Measurements from ENCODE around the gene COA1.
"Not testable (repeated sequence)": the region's sequence is repeated elsewhere in the genome, so short reads cannot be mapped to it uniquely, and the experiment has no call there.

Gene COA1

DNA sequence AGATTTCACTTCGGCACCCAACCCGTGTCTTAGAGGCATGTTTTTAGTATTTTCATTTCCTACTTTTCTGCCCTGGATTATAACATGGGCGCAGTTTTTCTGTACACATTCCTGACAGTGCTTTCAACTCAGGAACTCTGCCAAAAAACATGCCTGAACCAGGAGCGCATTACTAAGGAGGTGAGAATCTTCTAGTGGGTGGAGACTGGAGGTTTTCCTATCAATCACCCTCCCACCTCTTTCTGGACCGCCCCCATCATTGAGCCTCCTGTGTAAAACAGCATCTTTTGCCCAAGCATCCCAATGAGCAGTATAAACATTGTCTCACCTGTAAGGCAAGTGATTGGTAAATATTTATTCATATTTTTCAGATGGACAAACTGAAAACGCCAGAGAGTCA is 93.2 kb downstream of the COA1 start:
- peaks cover 38 to 49% of the 10 kb centered on the region in 2 donors for H3K36me3 ChIP-seq (ENCODE audit: control insufficient read depth in 1 of 2, insufficient read depth in 2 of 2, low read length in 2 of 2)
- H3K4me3 ChIP-seq (ENCODE audit: low read depth in 1 of 2, low read length in 2 of 2): no peak overlapping the region
- H3K9ac ChIP-seq (ENCODE audit: low read depth in 1 of 2, low read length in 2 of 2): no peak overlapping the region
- peaks cover 17 to 18% of the 10 kb centered on the region in 2 donors for H3K4me1 ChIP-seq (ENCODE audit: control insufficient read depth in 1 of 2, insufficient read depth in 2 of 2, low read length in 2 of 2)
- H3K27ac ChIP-seq (ENCODE audit: low read depth, low read length): no peak overlapping the region
- H3K27me3 ChIP-seq (ENCODE audit: control insufficient read depth in 1 of 2, insufficient read depth in 2 of 2, low read length in 2 of 2): no peaks in the 10 kb centered on the region
- no peaks in the 10 kb centered on the region for H3K9me3 ChIP-seq (ENCODE audit: control insufficient read depth in 1 of 2, low read length in 2 of 2)

DNA sequence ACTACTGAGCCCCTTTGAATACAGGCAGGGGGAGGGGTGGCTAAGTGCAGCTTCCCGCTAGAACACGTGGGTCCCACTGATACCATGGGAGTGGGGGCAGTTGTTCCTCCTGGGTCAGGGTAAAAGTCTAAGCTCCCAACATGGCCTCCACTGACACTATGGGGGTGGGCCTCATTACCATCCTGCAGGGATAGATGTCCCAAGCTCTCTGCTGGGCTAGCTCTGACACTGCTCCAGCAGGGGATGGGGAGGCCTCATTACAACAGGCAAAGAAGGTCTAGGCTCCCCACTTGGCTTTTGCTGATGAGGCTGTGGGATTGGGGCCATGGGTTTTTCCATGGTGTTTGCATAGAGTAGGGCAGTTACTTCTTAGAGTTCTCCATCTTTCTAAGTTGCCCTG is 94.9 kb downstream of the COA1 start:
- Histone ChIP-seq H3K9me3 (ENCODE audit: control insufficient read depth in 1 of 2, low read length in 2 of 2) (no peaks in the 10 kb centered on the region), H3K36me3 (ENCODE audit: control insufficient read depth in 1 of 2, insufficient read depth in 2 of 2, low read length in 2 of 2) (peaks cover 29 to 49% of the 10 kb centered on the region in 2 donors), H3K27ac (ENCODE audit: low read depth, low read length) (no peak overlapping the region), H3K4me1 (ENCODE audit: control insufficient read depth in 1 of 2, insufficient read depth in 2 of 2, low read length in 2 of 2) (peaks cover 2 to 3% of the 10 kb centered on the region in 2 donors), H3K4me3 (ENCODE audit: low read depth in 1 of 2, low read length in 2 of 2) (no peak overlapping the region), H3K9ac (ENCODE audit: low read depth in 1 of 2, low read length in 2 of 2) (no peak overlapping the region), H3K27me3 (ENCODE audit: control insufficient read depth in 1 of 2, insufficient read depth in 2 of 2, low read length in 2 of 2) (no peaks in the 10 kb centered on the region)

DNA sequence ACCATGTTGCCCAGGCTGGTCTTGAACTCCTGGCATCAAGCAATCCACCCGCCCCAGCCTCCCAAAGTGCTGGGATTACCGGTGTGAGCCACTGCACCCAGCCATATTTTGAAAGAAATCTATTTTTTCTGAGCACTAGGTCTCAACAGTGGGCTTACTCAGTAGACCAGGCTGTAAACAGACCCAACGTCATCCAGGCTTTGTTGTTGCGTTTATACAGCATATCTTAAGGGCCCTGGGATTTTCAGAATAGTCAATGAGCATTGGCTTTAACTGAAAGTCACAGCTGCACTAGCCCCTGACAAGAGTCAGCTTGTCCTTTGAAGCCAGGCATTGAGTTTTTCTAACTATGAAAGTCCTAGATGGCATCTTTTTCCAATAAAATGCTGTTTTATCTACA is 96.6 kb downstream of the COA1 start:
- no peaks in the 10 kb centered on the region for H3K9me3 ChIP-seq (ENCODE audit: control insufficient read depth in 1 of 2, low read length in 2 of 2)
- H3K4me1 ChIP-seq (ENCODE audit: control insufficient read depth in 1 of 2, insufficient read depth in 2 of 2, low read length in 2 of 2): no peaks in the 10 kb centered on the region
- peaks cover 29 to 49% of the 10 kb centered on the region in 2 donors for H3K36me3 ChIP-seq (ENCODE audit: control insufficient read depth in 1 of 2, insufficient read depth in 2 of 2, low read length in 2 of 2)
- H3K4me3 ChIP-seq (ENCODE audit: low read depth in 1 of 2, low read length in 2 of 2): no peak overlapping the region
- H3K27ac ChIP-seq (ENCODE audit: low read depth, low read length): no peak overlapping the region
- no peak overlapping the region for H3K9ac ChIP-seq (ENCODE audit: low read depth in 1 of 2, low read length in 2 of 2)
- no peaks in the 10 kb centered on the region for H3K27me3 ChIP-seq (ENCODE audit: control insufficient read depth in 1 of 2, insufficient read depth in 2 of 2, low read length in 2 of 2)

DNA sequence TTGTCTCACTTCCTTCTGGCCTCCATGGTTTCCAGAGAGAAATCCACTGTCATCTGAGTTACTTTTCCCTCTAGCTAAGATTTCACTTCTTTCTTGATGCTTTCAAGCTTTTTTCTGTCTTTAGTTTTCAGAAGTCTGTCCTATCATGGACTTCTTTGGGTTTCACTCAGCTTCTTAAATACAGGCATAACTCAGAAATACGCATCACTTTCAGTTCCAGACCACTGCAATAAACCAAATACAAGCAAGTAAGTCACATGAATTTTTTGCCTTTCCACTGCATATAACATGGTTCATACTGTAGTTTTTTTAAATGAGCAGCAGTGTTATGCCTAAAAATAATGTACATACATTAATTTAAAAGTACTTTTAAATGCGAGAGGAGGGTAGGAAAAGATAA is 97.8 kb downstream of the COA1 start:
- peaks cover 30 to 44% of the 10 kb centered on the region in 2 donors for H3K36me3 ChIP-seq (ENCODE audit: control insufficient read depth in 1 of 2, insufficient read depth in 2 of 2, low read length in 2 of 2)
- H3K4me3 ChIP-seq (ENCODE audit: low read depth in 1 of 2, low read length in 2 of 2): no peak overlapping the region
- H3K27ac ChIP-seq (ENCODE audit: low read depth, low read length): no peak overlapping the region
- H3K27me3 ChIP-seq (ENCODE audit: control insufficient read depth in 1 of 2, insufficient read depth in 2 of 2, low read length in 2 of 2): no peaks in the 10 kb centered on the region
- H3K9me3 ChIP-seq (ENCODE audit: control insufficient read depth in 1 of 2, low read length in 2 of 2): no peaks in the 10 kb centered on the region
- no peaks in the 10 kb centered on the region for H3K4me1 ChIP-seq (ENCODE audit: control insufficient read depth in 1 of 2, insufficient read depth in 2 of 2, low read length in 2 of 2)
- H3K9ac ChIP-seq (ENCODE audit: low read depth in 1 of 2, low read length in 2 of 2): no peak overlapping the region

DNA sequence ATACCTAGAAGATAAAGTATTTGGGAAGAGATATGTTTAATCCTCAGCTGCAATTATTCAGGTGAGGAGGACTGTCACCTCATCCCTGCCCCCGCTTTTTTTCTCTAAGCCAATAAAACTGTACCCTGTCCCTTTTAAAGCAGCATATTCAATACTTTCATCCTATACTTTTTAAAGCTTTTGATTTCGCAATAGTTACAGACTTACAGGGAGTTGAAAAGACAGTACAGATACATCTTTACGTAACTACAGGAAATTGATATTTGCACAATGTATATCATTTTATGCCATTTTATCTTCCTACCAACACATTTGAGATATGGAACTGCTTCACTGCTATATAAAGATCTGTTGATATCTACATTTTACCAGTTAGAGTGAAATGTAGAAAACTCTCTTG is 98.8 kb downstream of the COA1 start:
- no peak overlapping the region for H3K27ac ChIP-seq (ENCODE audit: low read depth, low read length)
- H3K9me3 ChIP-seq (ENCODE audit: control insufficient read depth in 1 of 2, low read length in 2 of 2): no peaks in the 10 kb centered on the region
- H3K27me3 ChIP-seq (ENCODE audit: control insufficient read depth in 1 of 2, insufficient read depth in 2 of 2, low read length in 2 of 2): no peaks in the 10 kb centered on the region
- H3K4me1 ChIP-seq (ENCODE audit: control insufficient read depth in 1 of 2, insufficient read depth in 2 of 2, low read length in 2 of 2): no peaks in the 10 kb centered on the region
- H3K4me3 ChIP-seq (ENCODE audit: low read depth in 1 of 2, low read length in 2 of 2): no peak overlapping the region
- H3K9ac ChIP-seq (ENCODE audit: low read depth in 1 of 2, low read length in 2 of 2): no peak overlapping the region
- peaks cover 29 to 44% of the 10 kb centered on the region in 2 donors for H3K36me3 ChIP-seq (ENCODE audit: control insufficient read depth in 1 of 2, insufficient read depth in 2 of 2, low read length in 2 of 2)

DNA sequence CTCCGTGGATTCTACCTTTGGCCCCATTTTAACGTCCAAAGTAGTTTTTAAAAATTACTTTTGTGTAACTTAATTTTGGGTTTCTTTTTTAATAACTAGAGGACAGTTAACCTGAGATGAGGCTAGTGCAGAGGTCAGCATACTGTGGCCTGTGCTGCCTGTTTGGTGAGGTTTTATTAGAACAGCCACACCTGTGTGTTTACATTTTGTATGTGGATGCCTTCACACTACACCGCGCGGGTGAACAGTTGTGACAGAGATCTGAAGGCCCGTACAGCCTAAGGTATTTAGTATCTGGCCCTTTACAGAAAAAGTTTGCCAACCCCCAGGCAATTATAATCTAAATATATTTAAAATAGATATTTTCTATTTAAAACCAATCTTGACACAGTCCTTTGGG is 99.5 kb downstream of the COA1 start:
- Histone ChIP-seq H3K4me1 (ENCODE audit: control insufficient read depth in 1 of 2, insufficient read depth in 2 of 2, low read length in 2 of 2) (no peaks in the 10 kb centered on the region), H3K27me3 (ENCODE audit: control insufficient read depth in 1 of 2, insufficient read depth in 2 of 2, low read length in 2 of 2) (no peaks in the 10 kb centered on the region), H3K9ac (ENCODE audit: low read depth in 1 of 2, low read length in 2 of 2) (no peak overlapping the region), H3K4me3 (ENCODE audit: low read depth in 1 of 2, low read length in 2 of 2) (no peak overlapping the region), H3K36me3 (ENCODE audit: control insufficient read depth in 1 of 2, insufficient read depth in 2 of 2, low read length in 2 of 2) (peaks cover 29 to 45% of the 10 kb centered on the region in 2 donors), H3K27ac (ENCODE audit: low read depth, low read length) (no peak overlapping the region), H3K9me3 (ENCODE audit: control insufficient read depth in 1 of 2, low read length in 2 of 2) (no peaks in the 10 kb centered on the region)

DNA sequence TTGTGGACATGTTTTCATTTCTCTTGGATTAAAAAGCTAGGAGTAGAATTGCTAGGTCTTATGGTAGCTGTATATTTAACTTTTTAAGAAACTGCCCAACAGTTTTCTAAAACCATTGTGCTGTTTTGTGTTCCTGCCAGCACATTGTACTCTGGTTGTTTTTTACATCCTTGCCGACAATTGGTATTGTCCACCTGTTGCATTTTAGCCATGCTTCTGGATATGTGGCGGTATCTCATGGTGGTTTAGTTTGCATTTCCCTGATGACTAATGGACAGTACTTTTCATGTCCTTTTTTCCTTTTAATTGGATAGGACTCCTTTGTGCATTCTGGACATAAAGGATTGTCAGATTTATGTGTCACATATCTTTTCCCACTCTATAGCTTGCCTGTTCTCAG is 100.9 kb downstream of the COA1 start:
- Histone ChIP-seq H3K27me3 (ENCODE audit: control insufficient read depth in 1 of 2, insufficient read depth in 2 of 2, low read length in 2 of 2) (no peaks in the 10 kb centered on the region), H3K9me3 (ENCODE audit: control insufficient read depth in 1 of 2, low read length in 2 of 2) (no peaks in the 10 kb centered on the region), H3K9ac (ENCODE audit: low read depth in 1 of 2, low read length in 2 of 2) (no peak overlapping the region), H3K4me1 (ENCODE audit: control insufficient read depth in 1 of 2, insufficient read depth in 2 of 2, low read length in 2 of 2) (no peaks in the 10 kb centered on the region), H3K36me3 (ENCODE audit: control insufficient read depth in 1 of 2, insufficient read depth in 2 of 2, low read length in 2 of 2) (peaks cover 26 to 48% of the 10 kb centered on the region in 2 donors), H3K27ac (ENCODE audit: low read depth, low read length) (no peak overlapping the region), H3K4me3 (ENCODE audit: low read depth in 1 of 2, low read length in 2 of 2) (no peak overlapping the region)

DNA sequence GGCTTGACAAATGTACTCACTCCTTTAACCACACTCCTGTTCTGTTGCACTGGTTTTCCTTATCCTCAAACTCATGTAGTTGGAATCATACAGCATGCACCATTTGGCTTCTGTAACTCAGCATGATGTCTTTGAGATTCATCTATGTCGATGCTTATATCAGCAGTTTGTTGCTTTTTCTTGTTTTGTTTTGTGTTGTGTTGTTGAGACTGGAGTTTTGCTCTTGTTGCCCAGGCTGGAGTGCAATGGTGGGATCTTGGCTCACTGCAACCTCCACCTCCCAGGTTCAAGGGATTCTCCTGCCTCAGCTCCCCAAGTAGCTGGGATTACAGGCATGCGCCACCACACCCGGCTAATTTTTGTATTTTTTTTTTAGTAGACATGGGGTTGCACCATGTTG is 101.5 kb downstream of the COA1 start:
- not testable (repeated sequence) for H3K27ac ChIP-seq (ENCODE audit: low read depth, low read length); H3K4me3 ChIP-seq (ENCODE audit: low read depth in 1 of 2, low read length in 2 of 2); H3K9ac ChIP-seq (ENCODE audit: low read depth in 1 of 2, low read length in 2 of 2); H3K27me3 ChIP-seq (ENCODE audit: control insufficient read depth in 1 of 2, insufficient read depth in 2 of 2, low read length in 2 of 2); H3K4me1 ChIP-seq (ENCODE audit: control insufficient read depth in 1 of 2, insufficient read depth in 2 of 2, low read length in 2 of 2); H3K9me3 ChIP-seq (ENCODE audit: control insufficient read depth in 1 of 2, low read length in 2 of 2)
- peaks cover 21 to 43% of the 10 kb centered on the region in 2 donors for H3K36me3 ChIP-seq (ENCODE audit: control insufficient read depth in 1 of 2, insufficient read depth in 2 of 2, low read length in 2 of 2)

DNA sequence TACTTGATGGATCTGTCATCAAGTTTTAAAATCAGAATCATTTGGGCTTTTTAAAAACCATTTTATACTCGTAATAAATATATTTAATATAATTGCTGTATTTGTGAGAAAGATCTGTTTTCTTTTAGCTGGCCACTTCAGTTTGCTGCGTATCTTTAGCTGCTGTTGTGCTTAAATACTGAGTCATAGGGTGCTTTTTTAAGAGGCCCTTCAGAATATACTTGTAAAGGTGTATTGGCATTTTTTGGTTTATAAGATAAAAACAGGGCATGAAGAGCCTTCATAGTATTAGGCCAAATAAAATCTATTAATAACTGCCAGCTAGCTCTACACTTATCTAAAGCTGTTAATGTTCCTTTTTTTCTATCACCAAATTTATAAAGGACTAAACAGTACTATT is 102.6 kb downstream of the COA1 start:
- Histone ChIP-seq H3K27ac (ENCODE audit: low read depth, low read length) (no peak overlapping the region), H3K36me3 (ENCODE audit: control insufficient read depth in 1 of 2, insufficient read depth in 2 of 2, low read length in 2 of 2) (peaks cover 22 to 39% of the 10 kb centered on the region in 2 donors), H3K9me3 (ENCODE audit: control insufficient read depth in 1 of 2, low read length in 2 of 2) (no peaks in the 10 kb centered on the region), H3K4me1 (ENCODE audit: control insufficient read depth in 1 of 2, insufficient read depth in 2 of 2, low read length in 2 of 2) (no peaks in the 10 kb centered on the region), H3K4me3 (ENCODE audit: low read depth in 1 of 2, low read length in 2 of 2) (no peak overlapping the region), H3K9ac (ENCODE audit: low read depth in 1 of 2, low read length in 2 of 2) (no peak overlapping the region), H3K27me3 (ENCODE audit: control insufficient read depth in 1 of 2, insufficient read depth in 2 of 2, low read length in 2 of 2) (no peaks in the 10 kb centered on the region)

DNA sequence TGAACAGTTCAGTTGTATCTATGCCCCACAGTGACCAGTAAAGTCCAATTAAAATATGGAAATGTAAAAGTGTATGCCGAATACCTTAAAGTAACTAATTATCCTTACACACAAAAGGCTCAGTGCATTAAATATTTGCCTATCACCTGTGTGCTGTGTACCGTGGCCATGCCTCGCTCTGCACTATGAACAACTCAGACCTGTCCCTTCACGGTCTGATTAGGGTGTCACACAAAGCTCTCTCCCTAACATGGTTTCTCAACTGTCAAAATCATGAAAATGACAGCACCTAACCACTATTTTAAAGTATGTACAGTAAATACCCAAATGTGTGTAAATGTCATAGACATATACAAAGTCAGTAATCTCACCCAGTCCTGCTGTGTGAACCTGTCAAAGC is 103.3 kb downstream of the COA1 start:
- Histone ChIP-seq H3K27me3 (ENCODE audit: control insufficient read depth in 1 of 2, insufficient read depth in 2 of 2, low read length in 2 of 2) (no peaks in the 10 kb centered on the region), H3K27ac (ENCODE audit: low read depth, low read length) (no peak overlapping the region), H3K4me1 (ENCODE audit: control insufficient read depth in 1 of 2, insufficient read depth in 2 of 2, low read length in 2 of 2) (no peaks in the 10 kb centered on the region), H3K4me3 (ENCODE audit: low read depth in 1 of 2, low read length in 2 of 2) (no peak overlapping the region), H3K36me3 (ENCODE audit: control insufficient read depth in 1 of 2, insufficient read depth in 2 of 2, low read length in 2 of 2) (peaks cover 24 to 37% of the 10 kb centered on the region in 2 donors), H3K9me3 (ENCODE audit: control insufficient read depth in 1 of 2, low read length in 2 of 2) (no peaks in the 10 kb centered on the region), H3K9ac (ENCODE audit: low read depth in 1 of 2, low read length in 2 of 2) (no peak overlapping the region)

DNA sequence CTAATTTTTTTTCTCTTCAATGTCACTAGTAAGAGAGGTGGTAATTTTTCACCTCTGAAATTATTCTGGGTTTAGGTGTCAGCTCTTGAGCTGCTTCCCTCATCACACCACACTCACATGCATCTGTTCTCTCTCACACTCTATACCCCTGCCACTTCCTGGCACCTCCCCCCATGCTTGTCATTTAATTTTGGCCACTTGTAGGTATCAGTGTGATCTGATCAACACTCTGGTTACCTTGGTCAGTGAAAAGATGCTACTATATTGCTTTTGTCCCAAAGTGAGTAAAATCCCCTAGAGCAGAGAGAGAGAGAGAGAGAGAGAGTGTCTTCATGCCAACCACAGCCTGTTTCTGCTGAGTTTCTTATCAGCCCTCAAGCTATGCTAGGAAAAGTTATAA is 103.9 kb downstream of the COA1 start:
- Histone ChIP-seq H3K4me3 (ENCODE audit: low read depth in 1 of 2, low read length in 2 of 2) (no peak overlapping the region), H3K9ac (ENCODE audit: low read depth in 1 of 2, low read length in 2 of 2) (no peak overlapping the region), H3K9me3 (ENCODE audit: control insufficient read depth in 1 of 2, low read length in 2 of 2) (no peaks in the 10 kb centered on the region), H3K4me1 (ENCODE audit: control insufficient read depth in 1 of 2, insufficient read depth in 2 of 2, low read length in 2 of 2) (no peaks in the 10 kb centered on the region), H3K27ac (ENCODE audit: low read depth, low read length) (no peak overlapping the region), H3K27me3 (ENCODE audit: control insufficient read depth in 1 of 2, insufficient read depth in 2 of 2, low read length in 2 of 2) (no peaks in the 10 kb centered on the region), H3K36me3 (ENCODE audit: control insufficient read depth in 1 of 2, insufficient read depth in 2 of 2, low read length in 2 of 2) (peaks cover 24 to 37% of the 10 kb centered on the region in 2 donors)

Data from duodenal mucosa (tissue), 2 donors.